Cardiac muscle cell (in vitro differentiated cells and primary cell): ENCODE data around the gene TCEANC. TPM values are rescaled to one million over a fixed set of nuclear protein-coding genes. Genes with fewer than 3 reads are reported as not detected.
"Not testable (repeated sequence)": the region's sequence is repeated elsewhere in the genome, so short reads cannot be mapped to it uniquely, and the experiment has no call there.

Source experiments
- DNase-seq, 2 donors: peaks; one replicate each; pipeline versions ENCODE4 v3.0.0 to v3.0.0-alpha.2; 2010 to 2017; ENCODE audit warnings: low read depth in 1 of 2, low spot score in 1 of 2
- H3K27ac ChIP-seq: fragments of 200-600 bp; sonication (generic); 2 replicates; pipeline ENCODE4 v1.5.1; 2016
- H3K27me3 ChIP-seq: fragments of 200-600 bp; sonication (generic); 2 replicates; pipeline ENCODE4 v1.6.0; 2016; ENCODE audit warnings: control low read depth
- H3K36me3 ChIP-seq: fragments of 200-600 bp; sonication (generic); 2 replicates; pipeline ENCODE4 v1.5.1; 2016; ENCODE audit warnings: control low read depth
- H3K4me1 ChIP-seq: fragments of 200-600 bp; sonication (generic); 2 replicates; pipeline ENCODE4 v1.8.1; 2017; ENCODE audit warnings: low read depth, mild to moderate bottlenecking, mixed run types
- H3K4me3 ChIP-seq: fragments of 200-600 bp; sonication (generic); 2 replicates; pipeline ENCODE4 v1.5.1; 2016; ENCODE audit warnings: mild to moderate bottlenecking
- H3K9me3 ChIP-seq: fragments of 200-600 bp; sonication (generic); 2 replicates; pipeline ENCODE4 v1.5.1; 2017; ENCODE audit warnings: low read depth, mild to moderate bottlenecking, control low read depth
- polyA plus RNA-seq: library from polyadenylated mRNA; unstranded; fragments of >200 nt; fragmentation: Nextera tagmentation; extraction: Ambion mirVana; gene quantifications from 2 replicates; pipeline ENCODE4 v1.2.1, GENCODE V29; 2016
- total RNA-seq: library from RNA; depleted of rRNA; stranded (reverse); fragments of >200 nt; gene quantifications from 2 replicates; pipeline ENCODE4 v1.2.3, GENCODE V29; 2016
- TF ChIP-seq, protein P1 (sequence below): IDR thresholded peaks from 2 replicates; pipeline ENCODE4 v1.5.1; 2012; ENCODE audit warnings: low read depth, mild to moderate bottlenecking, low read length

TCEANC gene
- total and polyA plus RNA-seq, 2 experiments from 2014 or later, result 3.5 to 6.9 TPM

DNA sequence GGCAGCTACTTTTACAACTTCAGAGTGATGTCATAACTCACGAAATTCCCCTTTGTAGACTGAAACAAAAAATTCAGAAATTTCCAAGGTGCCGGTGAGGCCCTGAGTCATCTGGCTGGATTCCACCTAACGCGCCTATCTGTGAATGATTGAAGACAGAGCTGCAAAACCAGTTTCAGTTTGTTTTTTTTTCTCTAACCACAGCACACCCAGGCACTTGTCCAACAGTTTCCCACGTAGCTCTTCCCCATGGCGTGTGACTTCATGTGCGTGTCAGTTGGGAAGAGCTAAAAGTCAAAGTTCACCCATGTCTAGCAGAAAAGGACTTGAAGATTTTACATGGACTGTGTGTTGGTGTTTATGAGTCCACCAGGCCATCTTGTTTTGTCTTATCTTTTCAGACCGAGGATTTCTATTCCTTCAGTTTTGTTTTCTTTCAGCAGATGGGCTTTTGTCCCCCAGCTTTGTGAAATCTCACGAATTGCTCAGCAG lies 16.4 kb downstream of the TCEANC start:
- peak in 1 of 2 donors; percentile 95 for DNase-seq
- peak overlapping the region; percentile 49 for H3K27ac ChIP-seq

DNA sequence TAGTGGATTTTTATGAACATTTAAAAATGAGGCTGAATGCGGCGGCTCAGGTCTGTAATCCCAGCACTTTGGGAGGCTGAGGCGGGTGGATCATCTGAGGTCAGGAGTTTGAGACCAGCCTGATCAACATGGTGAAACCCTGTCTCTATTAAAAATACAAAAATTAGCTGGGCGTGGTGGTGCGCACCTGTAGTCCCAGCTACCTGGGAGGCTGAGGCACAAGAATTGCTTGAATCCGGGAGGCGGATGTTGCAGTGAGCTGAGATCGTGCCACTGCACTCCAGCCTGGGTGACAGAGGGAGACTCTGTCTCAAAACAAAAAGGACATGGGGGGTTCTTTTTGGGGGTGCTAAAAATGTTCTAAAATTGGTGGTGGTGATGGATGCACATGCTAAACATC lies 16.8 kb downstream of the TCEANC start:
- not testable (repeated sequence) for H3K4me3 ChIP-seq, H3K4me1 ChIP-seq, H3K27me3 ChIP-seq, H3K36me3 ChIP-seq, DNase-seq, H3K9me3 ChIP-seq
- H3K27ac ChIP-seq, result peak overlapping the region; percentile 49

More for the DNA sequence above, 16.4 kb downstream of the TCEANC start:
- no peaks in the 10 kb centered on the region for H3K27me3 ChIP-seq
- no peaks in the 10 kb centered on the region for H3K36me3 ChIP-seq
- H3K4me3 ChIP-seq, result no peak overlapping the region
- H3K9me3 ChIP-seq, result no peaks in the 10 kb centered on the region
- TF ChIP-seq, protein P1, sequence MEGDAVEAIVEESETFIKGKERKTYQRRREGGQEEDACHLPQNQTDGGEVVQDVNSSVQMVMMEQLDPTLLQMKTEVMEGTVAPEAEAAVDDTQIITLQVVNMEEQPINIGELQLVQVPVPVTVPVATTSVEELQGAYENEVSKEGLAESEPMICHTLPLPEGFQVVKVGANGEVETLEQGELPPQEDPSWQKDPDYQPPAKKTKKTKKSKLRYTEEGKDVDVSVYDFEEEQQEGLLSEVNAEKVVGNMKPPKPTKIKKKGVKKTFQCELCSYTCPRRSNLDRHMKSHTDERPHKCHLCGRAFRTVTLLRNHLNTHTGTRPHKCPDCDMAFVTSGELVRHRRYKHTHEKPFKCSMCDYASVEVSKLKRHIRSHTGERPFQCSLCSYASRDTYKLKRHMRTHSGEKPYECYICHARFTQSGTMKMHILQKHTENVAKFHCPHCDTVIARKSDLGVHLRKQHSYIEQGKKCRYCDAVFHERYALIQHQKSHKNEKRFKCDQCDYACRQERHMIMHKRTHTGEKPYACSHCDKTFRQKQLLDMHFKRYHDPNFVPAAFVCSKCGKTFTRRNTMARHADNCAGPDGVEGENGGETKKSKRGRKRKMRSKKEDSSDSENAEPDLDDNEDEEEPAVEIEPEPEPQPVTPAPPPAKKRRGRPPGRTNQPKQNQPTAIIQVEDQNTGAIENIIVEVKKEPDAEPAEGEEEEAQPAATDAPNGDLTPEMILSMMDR, result no peak
- H3K4me1 ChIP-seq, result peaks cover 9% of the 10 kb centered on the region

DNA sequence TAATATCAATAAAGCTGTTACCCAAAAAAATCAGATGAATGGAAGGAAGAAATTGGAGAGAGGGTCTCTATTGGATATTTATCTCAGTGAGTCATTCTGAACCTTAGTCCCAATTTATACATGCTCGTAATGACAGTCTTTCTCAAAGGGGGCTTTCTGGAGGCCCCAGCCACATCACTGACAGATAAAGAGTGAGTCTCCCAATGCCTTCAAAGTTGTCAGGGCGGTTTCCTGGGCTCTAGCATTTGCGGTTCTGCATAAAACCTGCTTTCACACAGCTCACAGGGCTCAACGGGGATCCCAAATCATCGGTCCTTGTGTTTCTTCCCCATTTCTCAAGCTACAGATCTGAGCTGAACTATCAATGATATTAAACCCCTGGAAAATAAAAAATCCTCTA lies 17.3 kb downstream of the TCEANC start:
- H3K27me3 ChIP-seq, result no peaks in the 10 kb centered on the region
- H3K4me1 ChIP-seq, result no peaks in the 10 kb centered on the region
- H3K27ac ChIP-seq, result no peak overlapping the region
- no peaks in the 10 kb centered on the region for H3K9me3 ChIP-seq
- no peak for DNase-seq
- TF ChIP-seq, protein P1, result no peak
- H3K36me3 ChIP-seq, result no peaks in the 10 kb centered on the region
- no peak overlapping the region for H3K4me3 ChIP-seq

DNA sequence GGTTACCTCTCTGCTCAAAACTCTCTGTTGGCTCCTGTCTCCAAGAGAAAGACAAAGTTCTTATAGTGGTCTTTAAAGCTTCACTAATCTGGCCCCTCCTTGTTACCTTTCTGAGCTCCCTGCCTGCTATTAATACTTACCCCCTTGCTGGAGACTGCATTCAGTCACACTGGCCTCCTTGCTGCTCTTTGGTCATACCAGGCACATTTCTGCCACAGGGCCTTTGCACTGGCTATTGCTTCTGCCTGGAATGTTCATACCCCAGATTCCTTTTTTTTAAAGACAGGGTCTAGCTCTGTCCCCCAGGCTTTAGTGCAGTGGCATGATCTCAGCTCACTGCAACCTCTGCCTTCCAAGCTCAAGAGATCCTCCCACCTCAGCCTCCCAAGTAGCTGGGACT lies 20.1 kb downstream of the TCEANC start:
- TF ChIP-seq, protein P1, result no peak
- H3K4me3 ChIP-seq, result no peak overlapping the region
- H3K36me3 ChIP-seq, result no peaks in the 10 kb centered on the region
- no peak overlapping the region for H3K27ac ChIP-seq
- H3K4me1 ChIP-seq, result no peaks in the 10 kb centered on the region
- H3K9me3 ChIP-seq, result no peaks in the 10 kb centered on the region
- H3K27me3 ChIP-seq, result no peaks in the 10 kb centered on the region
- no peak for DNase-seq

DNA sequence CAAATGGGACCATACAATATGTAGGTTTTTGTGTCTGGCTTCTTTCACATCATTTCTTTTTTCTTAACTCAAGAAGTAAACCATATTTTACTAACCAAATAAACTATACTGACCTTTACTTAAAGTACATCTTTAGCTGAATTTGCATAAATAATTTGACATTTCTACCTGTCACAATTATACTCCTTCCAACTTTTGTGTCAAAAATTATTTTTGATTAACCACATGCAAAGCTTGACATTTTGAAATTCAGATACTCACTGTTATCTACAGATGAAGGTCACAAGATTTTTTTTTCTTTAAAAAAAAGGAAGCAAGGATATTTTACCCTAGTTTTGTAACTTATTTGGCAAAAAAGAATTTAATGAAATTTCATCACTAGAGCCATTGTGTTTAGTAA lies 23.9 kb downstream of the TCEANC start:
- Histone ChIP-seq H3K4me3 (no peak overlapping the region), H3K36me3 (no peaks in the 10 kb centered on the region), H3K9me3 (no peaks in the 10 kb centered on the region), H3K27ac (no peak overlapping the region), H3K4me1 (no peaks in the 10 kb centered on the region), H3K27me3 (no peaks in the 10 kb centered on the region)
- no peak for DNase-seq
- TF ChIP-seq, protein P1, result no peak

DNA sequence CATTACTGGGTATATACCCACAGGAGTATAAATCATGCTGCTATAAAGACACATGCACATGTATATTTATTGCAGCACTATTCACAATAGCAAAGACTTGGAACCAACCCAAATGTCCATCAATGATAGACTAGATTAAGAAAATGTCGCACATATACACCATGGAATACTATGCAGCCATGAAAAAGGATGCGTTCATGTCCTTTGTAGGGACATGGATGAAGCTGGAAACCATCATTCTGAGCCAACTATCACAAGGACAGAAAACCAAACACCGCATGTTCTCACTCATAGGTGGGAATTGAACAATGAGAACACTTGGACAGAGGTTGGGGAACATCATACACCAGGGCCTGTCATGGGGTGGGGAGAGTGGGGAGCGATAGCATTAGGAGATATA lies 26.8 kb downstream of the TCEANC start:
- H3K27me3 ChIP-seq, H3K36me3 ChIP-seq, H3K4me1 ChIP-seq, H3K9me3 ChIP-seq, DNase-seq, H3K4me3 ChIP-seq, H3K27ac ChIP-seq: not testable (repeated sequence)

DNA sequence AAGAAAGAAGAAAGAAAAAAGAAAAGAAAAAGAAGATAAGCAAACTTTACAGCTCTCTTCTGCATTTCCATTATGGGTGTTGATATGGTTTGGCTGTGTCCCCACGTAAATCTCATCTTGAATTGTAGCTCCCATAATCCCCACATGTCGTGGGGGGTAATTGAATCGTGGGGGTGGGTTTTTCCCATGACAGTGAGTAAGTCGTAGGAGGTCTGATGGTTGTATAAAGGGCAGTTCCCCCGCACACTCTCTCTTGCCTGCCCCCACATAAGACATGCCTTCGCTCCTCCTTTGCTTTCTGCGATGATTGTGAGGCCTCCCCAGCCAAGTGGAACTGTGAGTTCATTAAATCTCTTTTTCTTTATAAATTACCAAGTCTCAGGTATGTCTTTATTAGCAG lies 28.7 kb downstream of the TCEANC start:
- H3K27me3 ChIP-seq, result peaks cover under 1% of the 10 kb centered on the region
- H3K4me1 ChIP-seq, result no peaks in the 10 kb centered on the region
- no peaks in the 10 kb centered on the region for H3K36me3 ChIP-seq
- no peak overlapping the region for H3K4me3 ChIP-seq
- no peaks in the 10 kb centered on the region for H3K9me3 ChIP-seq
- TF ChIP-seq, protein P1, result no peak
- no peak for DNase-seq
- H3K27ac ChIP-seq, result no peak overlapping the region
